AG08396 (cell line): ENCODE data around the gene RETN.
A peak's percentile ranks its signal among the peaks of the same experiment; 100 is the strongest.

Source experiments
- DNase-seq: peaks from one replicate; pipeline ENCODE4 v3.0.0; 2012; ENCODE audit warnings: low spot score, mixed read lengths

The RETN gene

GRCh38 chr19:7658219-7658686 lies 10.6 kb upstream of the RETN start:
- no peak for DNase-seq

GRCh38 chr19:7661744-7662538 lies 6.9 kb upstream of the RETN start:
- no peak for DNase-seq

GRCh38 chr19:7662657-7663056 lies 6.2 kb upstream of the RETN start:
- DNase-seq, result no peak

GRCh38 chr19:7663706-7664105 lies 5.1 kb upstream of the RETN start:
- no peak for DNase-seq

- no peak for DNase-seq
Measured at GRCh38 chr19:7665076-7665475, 3.8 kb upstream of the RETN start.

- no peak for DNase-seq
Measured at GRCh38 chr19:7669641-7670040, 792 bp downstream of the RETN start.

- DNase-seq, result no peak
Measured at GRCh38 chr19:7670150-7670783, 1.4 kb downstream of the RETN start.

GRCh38 chr19:7670790-7671189 lies 1.9 kb downstream of the RETN start:
- DNase-seq, result no peak

- DNase-seq, result no peak
Measured at GRCh38 chr19:7672522-7672921, 3.7 kb downstream of the RETN start.

GRCh38 chr19:7674010-7675005 lies 5.5 kb downstream of the RETN start:
- DNase-seq, result peak; percentile 87

- DNase-seq, result no peak
Measured at GRCh38 chr19:7676376-7676775, 7.5 kb downstream of the RETN start.

GRCh38 chr19:7676854-7677253 lies 8.0 kb downstream of the RETN start, which contains the start of gene MCEMP1:
TSS of gene MCEMP1 (plus strand) at chr19:7677090. CDS start at chr19:7677121, 31 bp downstream.
- DNase-seq, result no peak

GRCh38 chr19:7677669-7678311 lies 8.9 kb downstream of the RETN start:
- no peak for DNase-seq

- no peak for DNase-seq
Measured at GRCh38 chr19:7678971-7679751, 10.3 kb downstream of the RETN start.

- DNase-seq, result no peak
Measured at GRCh38 chr19:7679771-7680605, 11.1 kb downstream of the RETN start.

- peak; percentile 98 for DNase-seq
Measured at GRCh38 chr19:7680606-7681339, 11.9 kb downstream of the RETN start, which contains the start of gene TRAPPC5. TSS of gene TRAPPC5 (plus strand) at chr19:7680833. CDS start at chr19:7682254, 1,421 bp downstream.

GRCh38 chr19:7681340-7682174 lies 12.7 kb downstream of the RETN start:
- peak; percentile 90 for DNase-seq

- no peak for DNase-seq
Measured at GRCh38 chr19:7682175-7682855, 13.5 kb downstream of the RETN start.
